Karpas-422 (cell line): Measurements from ENCODE around the gene GMPPB. TPM values are rescaled to one million over a fixed set of nuclear protein-coding genes. Genes with fewer than 3 reads are reported as not detected.

Experiments used
- DNase-seq: peaks from one replicate; pipeline ENCODE4 v3.0.0-alpha.2; 2015
- H2AFZ ChIP-seq: fragments of 200-600 bp; sonication (generic); 2 replicates; pipeline ENCODE4 v1.6.1; 2014; ENCODE audit warnings: antibody characterized with exemption, low read length, mixed read lengths
- H3K27ac ChIP-seq: fragments of 200-600 bp; sonication (generic); 2 replicates; pipeline ENCODE4 v1.5.1; 2014; ENCODE audit warnings: mild to moderate bottlenecking, low read length, moderate library complexity
- H3K27me3 ChIP-seq: fragments of 200-600 bp; sonication (generic); 2 replicates; pipeline ENCODE4 v1.6.1; 2014; ENCODE audit warnings: low read length, mixed read lengths
- H3K36me3 ChIP-seq: fragments of 200-600 bp; sonication (generic); 2 replicates; pipeline ENCODE4 v1.6.1; 2014; ENCODE audit warnings: low read length, mixed read lengths; ENCODE audit not compliant: insufficient read depth
- H3K4me1 ChIP-seq: fragments of 200-600 bp; sonication (generic); 2 replicates; pipeline ENCODE4 v1.6.1; 2014; ENCODE audit warnings: mild to moderate bottlenecking, low read length, mixed read lengths
- H3K4me2 ChIP-seq: fragments of 200-600 bp; sonication (generic); 2 replicates; pipeline ENCODE4 v1.6.1; 2014; ENCODE audit warnings: low read length, low read depth, mild to moderate bottlenecking; ENCODE audit not compliant: poor library complexity, severe bottlenecking
- H3K4me3 ChIP-seq: fragments of 200-600 bp; sonication (generic); 2 replicates; pipeline ENCODE4 v1.5.1; 2014; ENCODE audit warnings: mild to moderate bottlenecking, antibody characterized with exemption, low read length, mixed read lengths
- H3K79me2 ChIP-seq: fragments of 200-600 bp; sonication (generic); 2 replicates; pipeline ENCODE4 v1.6.1; 2014; ENCODE audit warnings: mild to moderate bottlenecking, low read length, mixed read lengths
- H3K9ac ChIP-seq: fragments of 200-600 bp; sonication (generic); 2 replicates; pipeline ENCODE4 v1.6.0; 2014; ENCODE audit warnings: low read length
- H3K9me2 ChIP-seq: fragments of 200-600 bp; sonication (generic), shearing (Covaris generic); replicated peaks from 2 replicates; pipeline ENCODE4 v1.6.0; 2014; ENCODE audit warnings: mild to moderate bottlenecking, low read length, moderate library complexity; ENCODE audit not compliant: insufficient read depth
- H3K9me3 ChIP-seq: fragments of 300-700, 200-600 bp; sonication (generic); 2 replicates; pipeline ENCODE4 v1.6.1; 2014; ENCODE audit warnings: low read length, mixed read lengths
- H4K20me1 ChIP-seq: fragments of 200-600 bp; sonication (generic); 2 replicates; pipeline ENCODE4 v1.6.1; 2014; ENCODE audit warnings: mild to moderate bottlenecking, antibody characterized with exemption, low read length, low read depth; ENCODE audit not compliant: insufficient read depth
- small RNA-seq: library from RNA; depleted of rRNA; stranded (forward); fragments of <200 nt; gene quantifications from one replicate; pipeline ENCODE3, GENCODE V24; 2014
- total RNA-seq: library from RNA; depleted of rRNA; stranded (reverse); fragments of >200 nt; shearing (Covaris generic); gene quantifications from 2 replicates; pipeline ENCODE4 v1.2.3, GENCODE V29; 2014; ENCODE audit warnings: low replicate concordance; rRNA removed

Gene GMPPB
- total RNA-seq, 1 experiment from 2014 or later = 10.1 TPM

DNA sequence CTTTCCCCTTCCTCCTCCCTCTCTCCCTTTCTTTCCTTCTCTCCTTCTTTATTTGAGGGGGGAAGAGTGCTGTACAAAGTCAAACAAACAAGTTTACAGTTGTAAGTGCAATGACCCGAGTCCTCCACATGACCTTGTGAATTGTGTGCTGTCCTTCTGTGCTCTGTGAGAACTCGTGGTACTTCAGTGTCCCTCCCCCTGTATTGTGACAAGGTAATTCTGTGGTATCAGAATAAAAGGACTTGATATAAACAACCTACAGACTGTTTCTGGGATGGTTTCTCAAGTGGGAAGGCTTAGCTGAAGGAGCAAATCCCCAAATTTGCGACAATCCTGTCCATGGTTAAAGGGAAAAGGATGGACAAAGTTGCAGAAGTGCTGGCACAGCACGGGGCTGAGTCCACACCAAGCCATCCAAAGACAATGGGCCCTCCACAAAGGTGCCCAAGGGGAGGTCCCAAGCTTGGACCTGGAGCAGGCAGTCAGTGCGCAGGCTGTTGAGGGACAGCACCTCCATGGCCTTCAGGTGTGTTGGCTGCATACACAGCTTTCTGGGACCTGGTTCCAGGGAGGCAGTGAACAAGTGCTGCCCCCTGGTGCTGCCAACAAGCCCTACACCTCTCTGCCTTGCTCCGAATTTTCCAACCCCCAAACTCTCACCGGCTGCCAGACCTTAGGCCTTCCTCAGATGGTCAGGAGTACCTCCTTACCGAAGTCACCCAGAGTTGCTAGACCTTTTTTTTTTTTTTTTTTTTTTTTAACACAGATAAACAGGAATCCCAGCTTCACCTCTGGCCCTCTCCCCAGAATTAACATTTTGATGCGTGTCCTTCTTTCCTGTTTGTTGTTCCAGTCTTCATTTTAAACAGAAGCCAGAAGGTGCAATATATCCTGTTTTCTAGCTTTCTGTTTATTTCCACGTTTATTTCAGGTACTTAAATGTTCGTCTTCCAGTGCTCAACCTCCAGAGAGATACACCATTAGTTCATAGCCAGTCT is 52.2 kb downstream of the GMPPB start:
- peak overlapping the region; percentile 29 for H3K4me2 ChIP-seq
- no peaks in the 10 kb centered on the region for H3K9me2 ChIP-seq
- DNase-seq = peak; percentile 92
- H3K27ac ChIP-seq = no peak overlapping the region
- no peak overlapping the region for H3K4me3 ChIP-seq
- peaks cover 9% of the 10 kb centered on the region; the same call in 1 of the 2 replicates for H3K36me3 ChIP-seq
- peaks cover 27% of the 10 kb centered on the region for H3K79me2 ChIP-seq
- peaks cover 17% of the 10 kb centered on the region for H4K20me1 ChIP-seq
- no peaks in the 10 kb centered on the region for H3K27me3 ChIP-seq
- no peak overlapping the region for H2AFZ ChIP-seq
- H3K4me1 ChIP-seq = peaks cover 21% of the 10 kb centered on the region
- H3K9ac ChIP-seq = peak overlapping the region; percentile 16; the same call in 1 of the 2 replicates
- H3K9me3 ChIP-seq = no peaks in the 10 kb centered on the region

DNA sequence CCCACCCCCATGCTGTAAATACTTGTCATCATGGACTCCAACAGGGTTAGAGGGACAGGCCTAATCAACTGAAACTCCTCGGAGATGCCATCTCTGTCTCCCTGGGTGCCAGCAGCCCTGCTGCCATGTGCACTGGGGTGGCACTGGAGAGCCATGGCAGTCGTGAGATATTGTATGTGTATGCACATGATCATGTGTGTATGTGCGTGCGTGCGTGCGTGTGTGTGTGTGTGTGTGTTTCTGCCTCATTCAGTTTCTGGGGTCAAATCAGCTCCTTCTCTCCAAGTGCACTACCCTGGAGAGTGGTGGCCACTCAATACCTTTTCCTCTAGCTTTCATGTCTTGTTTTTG is 52.8 kb downstream of the GMPPB start:
- Histone ChIP-seq H2AFZ (no peak overlapping the region), H3K9me3 (no peaks in the 10 kb centered on the region), H4K20me1 (peaks cover 12% of the 10 kb centered on the region), H3K9me2 (no peaks in the 10 kb centered on the region), H3K9ac (no peak overlapping the region), H3K27me3 (no peaks in the 10 kb centered on the region), H3K27ac (no peak overlapping the region), H3K79me2 (peaks cover 21% of the 10 kb centered on the region), H3K4me1 (peaks cover 21% of the 10 kb centered on the region), H3K36me3 (peaks cover 3% of the 10 kb centered on the region; the same call in 1 of the 2 replicates), H3K4me3 (no peak overlapping the region), H3K4me2 (no peak overlapping the region)
- no peak for DNase-seq

Small RNA genes lying within 50 kb of the gene (small RNA-seq; reads per million reads assigned to genes)
- gene AMIGO3 (not detected), gene COX6CP14 (0.32 reads per million)

Other genes starting within 250 kb of the GMPPB start
- gene BSN, start 169.5 kb downstream of the GMPPB start, total RNA-seq = 0.37 and 0.61 TPM in 2 replicates
- 96.3 and 175 TPM in 2 replicates for gene APEH, start 49.6 kb downstream of the GMPPB start, total RNA-seq
- 19.8 and 25.6 TPM in 2 replicates for gene MST1, start 34.5 kb downstream of the GMPPB start, total RNA-seq
- 20.1 and 31.5 TPM in 2 replicates for gene RNF123, start 34.4 kb downstream of the GMPPB start, total RNA-seq
- 3.8 TPM in 1 of 2 replicates, not detected in the other for gene AMIGO3, start 4.3 kb downstream of the GMPPB start, total RNA-seq
- gene IP6K1, start 62.6 kb upstream of the GMPPB start, total RNA-seq = 22.3 and 27.3 TPM in 2 replicates
- gene CDHR4, start 75.9 kb upstream of the GMPPB start, total RNA-seq = not detected in 2 replicates
- gene INKA1, start 79.3 kb upstream of the GMPPB start, total RNA-seq = 5.7 and 9.8 TPM in 2 replicates
- gene UBA7, start 90.0 kb upstream of the GMPPB start, total RNA-seq = 10.5 and 24.4 TPM in 2 replicates
- 5.9 and 9.2 TPM in 2 replicates for gene TRAIP, start 132.6 kb upstream of the GMPPB start, total RNA-seq
- 3.2 and 7.8 TPM in 2 replicates for gene CAMKV, start 146.0 kb upstream of the GMPPB start, total RNA-seq
- not detected in 2 replicates for gene MST1R, start 179.9 kb upstream of the GMPPB start, total RNA-seq
- 9.6 and 9.8 TPM in 2 replicates for gene MON1A, start 205.9 kb upstream of the GMPPB start, total RNA-seq
- 88.3 and 109 TPM in 2 replicates for gene RBM6, start 216.2 kb upstream of the GMPPB start, total RNA-seq